Brain pericyte (primary cell): ENCODE measurements around the gene TTLL13.

ENCODE experiments used
- DNase-seq: peaks from one replicate; pipeline ENCODE4 v3.0.0-alpha.2; 2012; ENCODE audit warnings: low read depth, low spot score

The TTLL13 gene

DNA sequence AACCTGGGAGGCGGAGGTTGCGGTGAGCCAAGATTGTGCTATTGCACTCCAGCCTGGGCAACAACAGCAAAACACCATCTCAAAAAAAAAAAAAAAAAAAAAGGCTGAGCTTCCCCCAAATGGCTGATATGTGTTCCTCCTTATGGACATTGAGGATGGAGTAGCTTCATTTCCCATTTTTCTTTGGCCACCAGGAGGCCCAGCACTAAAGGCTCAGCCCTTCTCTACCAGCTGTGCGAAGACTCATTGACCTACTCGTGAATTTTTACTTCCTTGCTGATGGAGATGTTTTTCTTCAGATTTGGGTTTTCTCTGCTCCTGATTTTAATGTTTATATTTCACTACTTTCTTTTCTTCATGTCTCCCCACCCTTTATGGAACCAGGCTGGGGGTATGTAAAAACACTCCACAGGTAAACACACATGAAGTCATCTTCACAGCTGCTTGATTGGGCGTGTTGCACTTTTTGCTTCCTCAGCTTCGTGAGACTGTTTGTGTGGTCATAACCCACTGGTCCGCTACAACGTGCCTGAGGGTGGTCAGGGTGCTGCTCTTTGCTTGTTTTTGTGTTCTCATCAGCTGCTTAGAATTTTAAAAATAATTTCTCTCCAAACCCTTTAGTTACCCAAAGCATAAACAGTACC lies 34.7 kb upstream of the TTLL13 start:
- DNase-seq: no peak

DNA sequence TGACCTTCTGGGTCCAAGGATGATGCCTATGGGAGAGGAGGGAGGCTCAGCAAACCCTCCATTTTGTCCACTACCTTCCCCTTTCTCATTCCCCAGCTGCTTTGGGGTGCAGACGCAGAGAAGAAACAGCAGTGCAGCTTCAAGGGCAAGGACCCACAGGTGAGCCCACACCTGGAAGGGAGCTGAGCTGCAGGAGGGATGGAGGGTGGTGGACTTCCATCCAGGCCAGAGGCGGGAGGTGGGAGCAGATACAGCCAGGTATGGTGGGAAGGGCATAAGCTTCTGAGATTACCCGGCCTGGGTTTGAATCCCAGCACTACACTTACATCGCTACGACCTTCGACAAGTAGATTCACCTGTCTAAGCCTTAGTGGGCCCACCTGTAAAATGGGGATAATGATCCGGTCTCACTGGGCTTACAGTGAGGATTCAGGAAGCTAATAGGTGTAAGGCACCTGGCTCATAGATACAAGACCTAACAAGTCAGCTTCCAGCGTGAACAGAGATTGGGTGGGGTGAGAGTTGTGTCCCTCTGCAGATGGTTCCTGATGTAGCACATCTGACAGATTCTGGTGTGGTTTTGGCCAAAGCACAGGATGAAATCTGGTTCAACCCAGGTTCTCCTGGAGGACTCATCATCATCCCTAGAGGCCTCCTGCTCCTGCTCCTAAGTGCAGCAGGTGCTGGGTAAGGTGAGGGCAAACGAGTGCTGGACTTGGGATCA lies 31.5 kb upstream of the TTLL13 start:
- no peak for DNase-seq

DNA sequence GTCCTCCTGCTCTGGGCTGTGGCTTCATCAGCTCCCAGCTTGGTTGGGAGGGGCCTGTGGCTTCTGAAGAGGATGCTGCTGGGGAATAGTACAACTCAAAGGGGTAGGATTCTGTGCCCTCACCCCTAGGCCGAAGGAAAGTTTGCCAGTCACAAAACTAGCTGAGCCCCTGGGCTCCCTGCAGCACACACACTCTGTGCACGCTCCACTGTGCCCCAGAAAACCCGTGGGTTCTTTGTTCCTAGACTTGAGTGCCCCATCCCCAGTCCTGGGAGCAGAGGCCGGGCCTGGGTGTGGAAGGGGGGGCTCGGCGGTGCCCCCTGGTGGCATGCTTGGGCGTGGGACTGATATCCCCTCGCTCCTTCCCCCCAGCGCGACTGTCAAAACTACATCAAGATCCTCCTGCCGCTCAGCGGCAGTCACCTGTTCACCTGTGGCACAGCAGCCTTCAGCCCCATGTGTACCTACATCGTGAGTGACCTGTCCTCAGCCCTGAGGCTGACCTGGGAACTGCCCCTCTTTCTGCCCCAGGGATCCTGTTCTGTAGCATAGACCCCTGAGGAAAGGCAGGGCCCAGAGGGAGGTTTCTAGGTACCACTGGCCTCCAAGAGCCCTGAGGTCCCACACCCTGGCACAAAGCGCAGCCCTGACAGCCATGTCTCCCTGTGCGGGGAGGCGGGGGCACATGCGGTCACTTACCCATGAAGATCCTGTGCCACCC lies 29.8 kb upstream of the TTLL13 start:
- DNase-seq: no peak

GRCh38 chr15:90221246-90221900 lies 28.0 kb upstream of the TTLL13 start:
- peak; percentile 40 for DNase-seq

DNA sequence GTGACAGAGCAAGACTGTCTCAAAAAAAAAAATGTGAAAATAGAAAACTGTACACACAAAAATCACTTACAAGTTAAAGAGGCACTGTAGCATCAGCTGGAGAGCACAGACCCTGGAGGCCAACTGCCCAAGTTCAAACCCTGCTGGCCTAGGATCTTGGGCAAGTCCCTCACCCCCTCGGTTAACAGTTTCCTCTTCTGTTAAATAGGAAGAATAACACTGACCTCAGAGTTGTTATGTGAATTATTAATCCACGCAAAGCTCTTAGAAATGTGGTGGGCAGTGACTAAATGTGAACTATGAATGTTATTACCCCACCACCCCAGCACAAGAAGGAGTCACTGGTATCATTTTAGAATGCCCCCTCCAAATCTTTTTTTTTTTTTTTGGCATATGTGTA lies 26.8 kb upstream of the TTLL13 start:
- DNase-seq: no peak

DNA sequence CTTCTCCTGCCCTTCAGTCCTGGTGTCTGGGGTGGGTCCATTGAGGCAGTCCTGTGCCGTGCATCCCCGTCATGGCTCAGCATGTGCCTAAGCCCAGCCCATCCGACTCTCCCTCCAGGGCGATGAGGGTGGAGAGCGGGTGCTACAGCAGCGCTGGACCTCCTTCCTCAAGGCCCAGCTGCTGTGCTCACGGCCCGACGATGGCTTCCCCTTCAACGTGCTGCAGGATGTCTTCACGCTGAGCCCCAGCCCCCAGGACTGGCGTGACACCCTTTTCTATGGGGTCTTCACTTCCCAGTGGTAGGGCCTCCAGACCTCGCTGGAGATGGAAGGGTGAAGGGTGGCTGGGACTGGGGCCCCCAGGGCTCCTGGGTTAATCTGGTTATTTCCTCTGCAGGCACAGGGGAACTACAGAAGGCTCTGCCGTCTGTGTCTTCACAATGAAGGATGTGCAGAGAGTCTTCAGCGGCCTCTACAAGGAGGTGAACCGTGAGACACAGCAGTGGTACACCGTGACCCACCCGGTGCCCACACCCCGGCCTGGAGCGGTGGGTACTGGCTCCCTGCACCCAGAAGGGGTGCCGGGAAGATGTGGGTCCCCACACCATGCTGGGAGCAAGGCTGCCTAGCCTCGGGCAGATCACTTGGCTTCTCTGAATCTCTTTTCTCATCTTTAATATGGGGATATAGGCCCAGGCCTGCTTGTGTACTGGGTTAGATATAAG lies 25.8 kb upstream of the TTLL13 start:
- DNase-seq: no peak

DNA sequence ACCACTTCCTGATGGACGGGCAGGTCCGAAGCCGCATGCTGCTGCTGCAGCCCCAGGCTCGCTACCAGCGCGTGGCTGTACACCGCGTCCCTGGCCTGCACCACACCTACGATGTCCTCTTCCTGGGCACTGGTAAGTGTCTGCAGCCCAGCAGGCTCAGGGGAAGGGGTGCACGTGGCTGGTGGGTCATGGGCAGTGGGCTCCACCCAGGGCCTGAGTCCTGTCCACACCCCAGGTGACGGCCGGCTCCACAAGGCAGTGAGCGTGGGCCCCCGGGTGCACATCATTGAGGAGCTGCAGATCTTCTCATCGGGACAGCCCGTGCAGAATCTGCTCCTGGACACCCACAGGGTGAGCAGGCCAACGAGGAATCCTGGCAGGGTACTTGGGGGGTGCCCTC lies 24.3 kb upstream of the TTLL13 start:
- no peak for DNase-seq

- no peak for DNase-seq
These were observed 23.7 kb upstream of the TTLL13 start for GRCh38 chr15:90225504-90226234.

- no peak for DNase-seq
These were observed 22.0 kb upstream of the TTLL13 start for GRCh38 chr15:90227336-90227735.

- DNase-seq: no peak
These were observed 21.3 kb upstream of the TTLL13 start for GRCh38 chr15:90227816-90228772.

- DNase-seq: no peak
These were observed 20.4 kb upstream of the TTLL13 start for GRCh38 chr15:90228960-90229359.

GRCh38 chr15:90230071-90230494 lies 19.3 kb upstream of the TTLL13 start:
- DNase-seq: no peak

- DNase-seq: no peak
These were observed 18.7 kb upstream of the TTLL13 start for GRCh38 chr15:90230610-90231009.

DNA sequence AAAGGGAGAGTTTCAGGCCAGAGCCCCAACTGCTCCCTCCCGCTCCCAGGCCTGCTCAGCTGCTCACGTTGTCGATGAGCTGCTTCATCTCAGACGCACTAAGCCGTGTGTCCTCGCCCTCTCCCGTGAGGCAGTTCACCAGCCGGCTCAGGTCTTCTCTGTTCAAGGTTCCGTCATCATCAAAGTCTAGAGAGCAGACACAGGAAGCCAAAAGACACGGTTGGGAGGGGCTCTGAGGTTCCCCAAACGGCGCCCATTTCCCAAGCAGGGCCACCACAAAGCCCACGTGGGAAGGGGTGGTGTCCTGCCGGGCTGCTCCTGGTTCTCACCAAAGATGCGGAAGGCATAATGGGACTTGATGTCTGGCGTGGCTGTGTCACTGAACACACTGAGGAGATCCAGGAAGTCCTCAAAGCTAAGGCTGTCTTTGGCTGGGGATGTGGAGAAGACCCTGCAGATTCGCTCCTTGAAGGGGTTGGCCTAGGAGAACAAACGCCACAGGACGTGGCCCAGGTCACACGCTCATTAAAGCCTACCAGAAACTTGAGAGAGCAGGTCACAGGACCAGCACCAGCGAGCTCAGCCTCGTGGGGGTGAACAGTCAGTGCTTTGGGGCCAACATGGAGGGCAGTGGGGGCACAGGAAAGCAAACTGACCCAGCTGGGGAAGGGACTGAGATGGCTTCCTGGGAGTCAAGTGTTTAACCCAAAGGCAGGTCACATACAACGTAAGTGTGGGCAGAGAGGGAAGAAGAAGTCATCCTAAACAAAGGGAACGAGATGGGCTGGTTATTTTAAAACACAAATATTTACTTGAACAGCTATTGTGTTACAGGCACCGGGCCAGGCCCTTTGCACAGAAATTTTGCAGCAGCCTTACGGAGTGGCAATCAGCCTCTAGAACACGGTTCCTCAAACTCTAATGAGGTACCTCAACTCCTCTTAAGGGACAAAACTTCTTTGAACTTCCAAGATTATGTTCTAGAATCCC lies 18.0 kb upstream of the TTLL13 start:
- DNase-seq: no peak

DNA sequence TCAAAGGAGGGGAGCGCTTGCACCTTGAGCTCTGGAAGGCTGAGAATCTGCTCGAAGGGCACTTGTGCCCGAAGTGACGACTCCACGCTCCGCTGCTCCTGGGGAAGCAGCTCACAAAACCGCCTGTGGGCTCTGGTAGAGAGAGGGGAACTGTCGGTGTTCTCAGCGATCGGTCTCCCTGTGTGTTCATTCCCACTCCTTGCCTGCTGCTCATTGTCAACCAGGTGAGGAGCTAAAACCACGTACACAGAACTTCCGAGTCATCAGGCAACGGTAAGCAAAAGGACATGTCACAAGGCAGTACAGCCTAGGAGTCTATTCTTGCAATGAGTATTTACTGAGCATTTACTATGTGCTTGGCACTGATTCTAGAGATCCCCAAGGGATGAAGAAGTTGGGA lies 17.2 kb upstream of the TTLL13 start:
- no peak for DNase-seq

DNA sequence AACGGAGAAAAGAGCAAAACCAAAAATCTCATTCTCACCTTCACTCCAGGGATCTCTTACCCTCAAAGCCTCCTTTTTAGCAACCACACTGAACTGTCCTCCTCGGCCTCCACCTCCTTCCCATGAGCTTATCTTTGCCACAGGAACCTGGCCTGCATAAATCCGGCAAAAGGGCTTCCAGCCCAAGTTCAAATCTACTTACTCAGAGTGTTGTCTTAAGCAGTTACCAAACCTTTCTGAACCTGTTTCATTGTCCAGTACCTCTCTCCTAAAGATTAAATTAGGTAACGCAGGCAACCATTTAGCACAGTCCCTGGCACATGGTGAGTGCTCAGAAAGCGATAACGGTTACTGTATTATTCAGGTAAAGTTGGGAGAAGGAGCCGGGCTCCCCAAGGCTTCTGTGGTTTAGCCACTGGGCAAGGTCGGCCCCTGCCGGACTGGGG lies 16.4 kb upstream of the TTLL13 start:
- no peak for DNase-seq

DNA sequence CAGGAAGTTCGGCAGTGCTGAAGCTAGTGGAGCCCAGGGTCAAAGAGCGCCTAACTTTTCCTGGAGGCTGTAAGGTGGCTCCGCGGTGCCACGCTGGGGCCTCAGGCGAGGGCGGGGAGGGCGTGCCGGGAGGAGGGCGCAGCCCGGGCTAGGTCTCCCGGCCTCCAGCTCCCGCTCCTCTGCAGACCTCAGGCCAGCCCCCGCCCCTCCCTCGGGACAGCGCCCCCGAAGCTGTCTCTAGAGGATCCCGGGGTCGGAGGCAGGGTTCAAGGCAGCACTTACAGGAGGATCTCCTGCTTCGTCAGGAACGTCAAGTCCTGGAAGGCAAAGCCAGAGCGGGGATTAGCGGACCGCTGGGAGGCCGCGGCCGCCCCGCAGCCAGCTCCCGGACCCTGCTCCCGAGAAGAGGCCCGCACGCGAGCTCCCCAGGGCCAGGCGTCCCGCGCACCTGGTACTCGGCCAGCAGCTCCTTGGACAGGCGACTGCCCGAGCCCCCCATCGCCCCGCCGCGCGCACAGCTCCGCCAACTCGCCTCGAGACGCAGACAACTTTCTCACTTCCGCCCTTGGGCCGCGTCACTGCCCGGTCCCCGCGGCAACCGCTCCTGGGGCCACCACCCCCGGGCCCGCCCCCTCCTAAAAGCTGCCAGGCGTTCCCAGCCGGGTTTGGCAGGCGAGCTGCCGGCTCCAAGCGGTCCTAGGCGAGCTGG lies 15.8 kb upstream of the TTLL13 start, which contains the start of gene CIB1:
TSS of gene CIB1 (minus strand) at position 555 of the 709 bp plus-strand sequence. CDS start at position 499, 56 bp downstream.
- DNase-seq: peak; percentile 76
